Prostate gland (tissue), 2 donors: ENCODE measurements around the gene GOLIM4. TPM values are rescaled to one million over a fixed set of nuclear protein-coding genes. Genes with fewer than 3 reads are reported as not detected.

ENCODE experiments used
- DNase-seq: peaks from one replicate; pipeline ENCODE4 v3.0.0-alpha.2; 2019; ENCODE audit warnings: low spot score
- H3K27ac ChIP-seq, 2 donors: fragments of 200-600 bp; sonication (generic); 2 replicates each; pipeline ENCODE4 v1.5.1; 2017 to 2019
- H3K27me3 ChIP-seq: fragments of 200-600 bp; sonication (generic); replicated peaks from 2 replicates; pipeline ENCODE4 v1.5.1; 2019; ENCODE audit not compliant: insufficient read depth
- H3K36me3 ChIP-seq, 2 donors: fragments of 200-600 bp; sonication (generic); 1 replicate in 1 of 2; 2 replicates in 1 of 2; pipeline versions ENCODE4 v1.5.1 to v1.8.1; 2017 to 2019
- H3K4me1 ChIP-seq: fragments of 200-600 bp; sonication (generic); replicated peaks from 2 replicates; pipeline ENCODE4 v1.5.1; 2019
- H3K4me3 ChIP-seq, 2 donors: fragments of 200-600 bp; sonication (generic); 2 replicates each; pipeline ENCODE4 v1.5.1; 2017 to 2019
- H3K9me3 ChIP-seq: fragments of 200-600 bp; sonication (generic); 2 replicates; pipeline ENCODE4 v1.5.1; 2017
- POLR2A ChIP-seq: fragments of 450-650 bp; IDR thresholded peaks from one replicate; pipeline ENCODE4 v1.6.1; 2016; ENCODE audit warnings: antibody characterized with exemption, mild to moderate bottlenecking
- POLR2AphosphoS5 ChIP-seq: sonication (generic); formaldehyde crosslinking; IDR thresholded peaks from one replicate; pipeline ENCODE4 v1.6.1; 2017; ENCODE audit warnings: antibody characterized with exemption
- WGBS: methylation state at CpG from one replicate; pipeline ENCODE4 v1.1.5; 2018; 5-methylcytosine and 5-hydroxymethylcytosine counted together
- intact Hi-C: fragments of 100-400 bp; cut with DNase I; formaldehyde crosslinking; loops from one replicate; pipeline ENCODE4 v1.14.2; 2022
- total RNA-seq, 2 donors: library from RNA; depleted of rRNA; stranded (reverse); fragments of >200 nt; gene quantifications; one replicate each; pipeline ENCODE4 v1.1.0, GENCODE V29; 2016
- TF ChIP-seq, protein P1 (sequence below), 4 experiments: fragments of 200-600 bp in 2 of 4; fragments of 450-650 bp in 2 of 4; sonication (generic) in 2 of 4; IDR thresholded peaks; 1 replicate in 3 of 4; 2 replicates in 1 of 4; pipeline ENCODE4 v1.5.1; 2016 to 2019; ENCODE audit warnings: antibody characterized with exemption in 4 of 4, mild to moderate bottlenecking in 2 of 4, moderate library complexity in 2 of 4

Gene GOLIM4
- total RNA-seq, 2 donors from 2014 or later, result 22.3 to 25.5 TPM

DNA sequence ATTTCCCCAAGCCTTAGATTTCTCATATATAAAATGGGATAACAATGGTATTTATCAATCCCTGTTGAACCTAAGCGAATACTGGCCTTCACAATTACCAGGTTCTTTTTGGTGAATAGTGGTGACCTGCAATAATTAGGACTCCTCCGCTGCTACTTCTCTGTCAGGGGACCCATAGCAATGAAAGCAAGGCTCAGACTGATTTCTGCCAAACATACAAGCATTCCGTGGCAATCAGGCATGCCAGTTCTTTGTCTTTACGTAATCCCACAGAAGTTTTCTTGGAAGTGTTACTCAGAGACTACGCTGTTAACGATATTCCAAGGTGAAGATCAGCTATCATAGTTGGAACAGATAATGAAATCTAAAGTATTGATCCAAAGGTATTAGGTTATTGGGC lies 105.7 kb downstream of the GOLIM4 start:
- Histone ChIP-seq H3K9me3 (no peaks in the 10 kb centered on the region), H3K4me3 (no peak overlapping the region), H3K27ac (no peak overlapping the region), H3K27me3 (no peaks in the 10 kb centered on the region), H3K4me1 (no peaks in the 10 kb centered on the region), H3K36me3 (no peaks in the 10 kb centered on the region)
- TF ChIP-seq, protein P1, sequence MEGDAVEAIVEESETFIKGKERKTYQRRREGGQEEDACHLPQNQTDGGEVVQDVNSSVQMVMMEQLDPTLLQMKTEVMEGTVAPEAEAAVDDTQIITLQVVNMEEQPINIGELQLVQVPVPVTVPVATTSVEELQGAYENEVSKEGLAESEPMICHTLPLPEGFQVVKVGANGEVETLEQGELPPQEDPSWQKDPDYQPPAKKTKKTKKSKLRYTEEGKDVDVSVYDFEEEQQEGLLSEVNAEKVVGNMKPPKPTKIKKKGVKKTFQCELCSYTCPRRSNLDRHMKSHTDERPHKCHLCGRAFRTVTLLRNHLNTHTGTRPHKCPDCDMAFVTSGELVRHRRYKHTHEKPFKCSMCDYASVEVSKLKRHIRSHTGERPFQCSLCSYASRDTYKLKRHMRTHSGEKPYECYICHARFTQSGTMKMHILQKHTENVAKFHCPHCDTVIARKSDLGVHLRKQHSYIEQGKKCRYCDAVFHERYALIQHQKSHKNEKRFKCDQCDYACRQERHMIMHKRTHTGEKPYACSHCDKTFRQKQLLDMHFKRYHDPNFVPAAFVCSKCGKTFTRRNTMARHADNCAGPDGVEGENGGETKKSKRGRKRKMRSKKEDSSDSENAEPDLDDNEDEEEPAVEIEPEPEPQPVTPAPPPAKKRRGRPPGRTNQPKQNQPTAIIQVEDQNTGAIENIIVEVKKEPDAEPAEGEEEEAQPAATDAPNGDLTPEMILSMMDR (IDR thresholded peaks at IDR 0.05), result no peak
- TF ChIP-seq POLR2AphosphoS5 (no peak), POLR2A (no peak)
- no peak for DNase-seq
- WGBS, result 93% methylated on average over 6 of the region's 6 CpGs
- intact Hi-C loops, result no loop called here

DNA sequence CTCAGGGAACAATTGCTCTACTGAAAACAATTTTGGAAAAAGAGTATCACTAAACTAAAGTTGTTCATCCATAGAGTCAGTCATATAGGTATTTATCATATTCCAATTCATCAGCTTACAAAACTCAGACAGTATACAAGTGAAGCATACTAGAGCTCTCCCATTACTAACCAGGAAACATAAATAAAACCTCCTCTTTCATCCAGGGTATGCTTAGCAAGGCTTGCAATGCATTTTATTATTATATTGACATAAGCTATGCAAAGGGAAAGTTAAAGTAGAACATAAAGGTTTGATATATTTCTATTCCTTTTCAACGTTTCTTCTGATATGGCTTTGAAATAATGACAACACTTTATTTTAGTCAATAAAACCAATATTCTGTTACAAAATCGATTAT lies 106.7 kb downstream of the GOLIM4 start:
- no peaks in the 10 kb centered on the region for H3K4me1 ChIP-seq
- no peaks in the 10 kb centered on the region for H3K27me3 ChIP-seq
- WGBS, result 74% methylated on average over 2 of the region's 2 CpGs
- no peak overlapping the region for H3K27ac ChIP-seq
- H3K9me3 ChIP-seq, result no peaks in the 10 kb centered on the region
- TF ChIP-seq, protein P1 (IDR thresholded peaks at IDR 0.05), result no peak
- TF ChIP-seq POLR2AphosphoS5, result no peak
- no peak for TF ChIP-seq POLR2A
- DNase-seq, result no peak
- no peaks in the 10 kb centered on the region for H3K36me3 ChIP-seq
- intact Hi-C loops, result no loop called here
- H3K4me3 ChIP-seq, result no peak overlapping the region

DNA sequence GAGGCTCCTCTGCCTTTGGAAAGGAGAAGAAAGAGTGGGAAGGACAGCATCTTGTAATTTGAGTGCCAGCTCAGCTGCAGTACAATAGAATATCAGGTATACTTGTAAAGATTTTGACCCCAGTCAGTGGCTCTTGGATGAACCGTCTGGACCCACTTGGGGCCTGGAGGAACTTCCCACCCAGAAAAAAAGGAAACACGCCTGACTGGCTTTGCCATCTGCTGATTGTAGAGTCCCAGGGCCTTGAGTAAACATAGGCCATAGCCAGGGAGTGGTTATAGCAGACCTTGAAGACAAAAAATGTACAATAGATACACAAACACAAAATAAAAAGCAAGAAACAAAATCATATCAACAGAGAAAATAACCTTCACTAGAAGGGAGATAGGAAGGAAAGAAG lies 112.1 kb downstream of the GOLIM4 start:
- intact Hi-C loops, result no loop called here
- Histone ChIP-seq H3K27me3 (no peaks in the 10 kb centered on the region), H3K4me3 (no peak overlapping the region), H3K27ac (no peak overlapping the region), H3K4me1 (no peaks in the 10 kb centered on the region), H3K36me3 (no peaks in the 10 kb centered on the region), H3K9me3 (no peaks in the 10 kb centered on the region)
- 82% methylated on average over 2 of the region's 2 CpGs for WGBS
- DNase-seq, result no peak
- TF ChIP-seq POLR2AphosphoS5, result no peak
- TF ChIP-seq POLR2A, result no peak
- TF ChIP-seq, protein P1 (IDR thresholded peaks at IDR 0.05), result no peak

GRCh38 chr3:167978486-167978885 lies 117.2 kb downstream of the GOLIM4 start:
- intact Hi-C loops, result no loop called here
- Histone ChIP-seq H3K9me3 (no peaks in the 10 kb centered on the region), H3K4me1 (no peaks in the 10 kb centered on the region), H3K4me3 (no peak overlapping the region), H3K27me3 (no peaks in the 10 kb centered on the region), H3K36me3 (no peaks in the 10 kb centered on the region), H3K27ac (peak overlapping the region in 1 of 2 donors; percentile 30)
- 50% methylated on average over 1 of the region's 1 CpG for WGBS
- TF ChIP-seq POLR2A, result no peak
- TF ChIP-seq POLR2AphosphoS5, result no peak
- TF ChIP-seq, protein P1 (IDR thresholded peaks at IDR 0.05), result no peak
- DNase-seq, result no peak

DNA sequence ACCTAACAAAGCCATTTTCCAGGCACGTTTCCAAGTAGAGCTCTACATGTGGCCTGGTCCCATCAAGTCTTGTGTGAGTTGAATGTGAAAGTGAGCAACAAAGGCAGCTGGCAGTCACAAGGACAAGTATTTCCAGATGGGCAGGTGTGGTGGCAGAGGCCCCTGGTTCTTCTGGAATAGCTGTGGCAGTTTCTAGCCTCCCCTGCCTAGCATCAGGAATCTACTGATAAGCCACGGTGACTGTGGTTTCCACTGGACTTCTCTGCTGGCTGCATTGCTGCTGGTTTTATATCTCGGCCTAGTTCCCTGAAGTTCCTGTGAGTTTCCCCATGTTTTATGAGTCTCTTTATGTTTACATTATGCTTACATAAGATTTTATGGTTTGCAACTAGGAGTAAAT lies 117.7 kb downstream of the GOLIM4 start:
- DNase-seq, result peak; percentile 60
- Histone ChIP-seq H3K9me3 (no peaks in the 10 kb centered on the region), H3K36me3 (no peaks in the 10 kb centered on the region), H3K27me3 (no peaks in the 10 kb centered on the region), H3K4me3 (no peak overlapping the region), H3K4me1 (no peaks in the 10 kb centered on the region), H3K27ac (no peak overlapping the region)
- TF ChIP-seq POLR2A (no peak), POLR2AphosphoS5 (peak; percentile 61)
- TF ChIP-seq, protein P1 (IDR thresholded peaks at IDR 0.05), result no peak
- intact Hi-C loops, result no loop called here
- WGBS, result 53% methylated on average over 3 of the region's 3 CpGs
